GM10248 (cell line): ENCODE results near the gene MOB3B.
"Not testable (repeated sequence)": the region's sequence is repeated elsewhere in the genome, so short reads cannot be mapped to it uniquely, and the experiment has no call there.

Experiments
- CTCF ChIA-PET: fragments of 300-600 bp; sonication (Branson Sonifier 250); formaldehyde crosslinking; extraction: SDS; loops from one replicate; lab custom pipeline; 2021; ENCODE audit warnings: antibody characterized with exemption; lab: Yijun Ruan, JAX
- POLR2A ChIA-PET: fragments of 350-650 bp; sonication (Branson Sonifier 250); formaldehyde crosslinking; extraction: SDS; loops from one replicate; lab custom pipeline; 2020; ENCODE audit warnings: antibody characterized with exemption; lab: Yijun Ruan, JAX
- DNase-seq: peaks from one replicate; pipeline ENCODE4 v3.0.0; 2012; ENCODE audit errors: extremely low spot score
- CTCF ChIP-seq: IDR thresholded peaks from 2 replicates; pipeline ENCODE4 v1.5.1; 2012; ENCODE audit warnings: mild to moderate bottlenecking, low read depth; ENCODE audit errors: extremely low read depth, missing control alignments, control extremely low read depth

Gene MOB3B

GRCh38 chr9:27504259-27504658 lies 25.4 kb downstream of the MOB3B start:
- no peak for TF ChIP-seq CTCF
- DNase-seq = no peak
- ChIA-PET POLR2A (no interaction called here), CTCF (no interaction called here)

- CTCF ChIA-PET = no interaction called here
- DNase-seq = no peak
- no peak for TF ChIP-seq CTCF
- POLR2A ChIA-PET = no interaction called here
Observed at GRCh38 chr9:27503623-27504022, 26.0 kb downstream of the MOB3B start.

- DNase-seq, CTCF ChIA-PET, POLR2A ChIA-PET: not testable (repeated sequence)
Observed at GRCh38 chr9:27500902-27501301, 28.7 kb downstream of the MOB3B start.

- CTCF ChIA-PET = interaction anchor here (1.3 kb wide), 1 partner anchor 20 kb away, joined by 3 read pairs; no protein-coding TSS in a partner anchor
- no peak for TF ChIP-seq CTCF
- DNase-seq = no peak
- POLR2A ChIA-PET = no interaction called here
Observed at GRCh38 chr9:27499451-27499850, 30.2 kb downstream of the MOB3B start.

- ChIA-PET POLR2A (no interaction called here), CTCF (interaction anchor here (0.7 to 1.8 kb wide), 4 partner anchors 8 to 32 kb away, joined by 3 to 5 read pairs (median 4); partner anchors contain the start of gene MOB3B)
- no peak for TF ChIP-seq CTCF
- DNase-seq = no peak
Observed at GRCh38 chr9:27497883-27498417, 31.7 kb downstream of the MOB3B start.

GRCh38 chr9:27496135-27496504 lies 33.5 kb downstream of the MOB3B start:
- no peak for TF ChIP-seq CTCF
- ChIA-PET CTCF (no interaction called here), POLR2A (no interaction called here)
- DNase-seq = no peak

GRCh38 chr9:27495480-27496134 lies 34.0 kb downstream of the MOB3B start:
- ChIA-PET CTCF (interaction anchor here (0.8 kb wide), 1 partner anchor 13 kb away, joined by 3 read pairs; no protein-coding TSS in a partner anchor), POLR2A (no interaction called here)
- no peak for TF ChIP-seq CTCF
- no peak for DNase-seq
